AG09319 (cell line): ENCODE data around the gene TOP1.

Experiments used
- DNase-seq: peaks from one replicate; pipeline ENCODE4 v3.0.0-alpha.2; 2010; ENCODE audit warnings: low read depth; ENCODE audit errors: extremely low read depth
- CTCF ChIP-seq: IDR thresholded peaks from 2 replicates; pipeline ENCODE4 v1.5.1; 2011; ENCODE audit warnings: low read depth, mild to moderate bottlenecking, inconsistent platforms, low read length, moderate library complexity

TOP1 gene

GRCh38 chr20:41014561-41015088, 14.0 kb upstream of the TOP1 start:
- no peak for DNase-seq

GRCh38 chr20:41017448-41018042, 11.1 kb upstream of the TOP1 start:
- DNase-seq: no peak
- TF ChIP-seq CTCF: no peak

More at GRCh38 chr20:41014561-41015088, 14.0 kb upstream of the TOP1 start:
- TF ChIP-seq CTCF: no peak

GRCh38 chr20:41018153-41018552, 10.5 kb upstream of the TOP1 start:
- no peak for DNase-seq
- no peak for TF ChIP-seq CTCF

- TF ChIP-seq CTCF: no peak
- DNase-seq: no peak
These were observed 5.1 kb upstream of the TOP1 start for GRCh38 chr20:41023549-41023948.

GRCh38 chr20:41027366-41027765, 1.3 kb upstream of the TOP1 start:
- DNase-seq: no peak
- no peak for TF ChIP-seq CTCF

- no peak for TF ChIP-seq CTCF
These were observed 707 bp upstream of the TOP1 start for GRCh38 chr20:41027872-41028358.

GRCh38 chr20:41029150-41029901, 704 bp downstream of the TOP1 start:
- no peak for DNase-seq
- TF ChIP-seq CTCF: no peak

More at GRCh38 chr20:41027872-41028358, 707 bp upstream of the TOP1 start:
- DNase-seq: no peak
